Cardiac muscle cell (in vitro differentiated cells and primary cell): ENCODE results near the gene HDAC4. TPM values are rescaled to one million over a fixed set of nuclear protein-coding genes. Genes with fewer than 3 reads are reported as not detected.

ENCODE experiments used
- DNase-seq, 2 donors: peaks; one replicate each; pipeline versions ENCODE4 v3.0.0 to v3.0.0-alpha.2; 2010 to 2017; ENCODE audit warnings: low read depth in 1 of 2, low spot score in 1 of 2
- H3K27ac ChIP-seq: fragments of 200-600 bp; sonication (generic); 2 replicates; pipeline ENCODE4 v1.5.1; 2016
- H3K27me3 ChIP-seq: fragments of 200-600 bp; sonication (generic); 2 replicates; pipeline ENCODE4 v1.6.0; 2016; ENCODE audit warnings: control low read depth
- H3K36me3 ChIP-seq: fragments of 200-600 bp; sonication (generic); 2 replicates; pipeline ENCODE4 v1.5.1; 2016; ENCODE audit warnings: control low read depth
- H3K4me1 ChIP-seq: fragments of 200-600 bp; sonication (generic); 2 replicates; pipeline ENCODE4 v1.8.1; 2017; ENCODE audit warnings: low read depth, mild to moderate bottlenecking, mixed run types
- H3K4me3 ChIP-seq: fragments of 200-600 bp; sonication (generic); 2 replicates; pipeline ENCODE4 v1.5.1; 2016; ENCODE audit warnings: mild to moderate bottlenecking
- H3K9me3 ChIP-seq: fragments of 200-600 bp; sonication (generic); 2 replicates; pipeline ENCODE4 v1.5.1; 2017; ENCODE audit warnings: low read depth, mild to moderate bottlenecking, control low read depth
- CTCF ChIP-seq: IDR thresholded peaks from 2 replicates; pipeline ENCODE4 v1.5.1; 2012; ENCODE audit warnings: low read depth, mild to moderate bottlenecking, low read length
- polyA plus RNA-seq: library from polyadenylated mRNA; unstranded; fragments of >200 nt; fragmentation: Nextera tagmentation; extraction: Ambion mirVana; gene quantifications from 2 replicates; pipeline ENCODE4 v1.2.1, GENCODE V29; 2016
- total RNA-seq: library from RNA; depleted of rRNA; stranded (reverse); fragments of >200 nt; gene quantifications from 2 replicates; pipeline ENCODE4 v1.2.3, GENCODE V29; 2016

The HDAC4 gene
- total and polyA plus RNA-seq, 2 experiments from 2014 or later: 7.0 to 41.6 TPM

- Histone ChIP-seq H3K27me3 (no peaks in the 10 kb centered on the region), H3K36me3 (no peaks in the 10 kb centered on the region), H3K4me1 (peaks cover 7% of the 10 kb centered on the region), H3K9me3 (no peaks in the 10 kb centered on the region), H3K4me3 (no peak overlapping the region), H3K27ac (no peak overlapping the region)
- TF ChIP-seq CTCF: no peak
- no peak for DNase-seq
These were observed 147.0 kb downstream of the HDAC4 start for GRCh38 chr2:239253701-239254436.

- Histone ChIP-seq H3K27ac (no peak overlapping the region), H3K9me3 (no peaks in the 10 kb centered on the region), H3K4me1 (peaks cover 7% of the 10 kb centered on the region), H3K36me3 (no peaks in the 10 kb centered on the region), H3K4me3 (no peak overlapping the region), H3K27me3 (no peaks in the 10 kb centered on the region)
- no peak for DNase-seq
- no peak for TF ChIP-seq CTCF
These were observed 147.6 kb downstream of the HDAC4 start for GRCh38 chr2:239253264-239253663.

- DNase-seq: peak in 1 of 2 donors; percentile 43
- Histone ChIP-seq H3K4me3 (no peak overlapping the region), H3K9me3 (no peaks in the 10 kb centered on the region), H3K27me3 (no peaks in the 10 kb centered on the region), H3K36me3 (no peaks in the 10 kb centered on the region), H3K4me1 (peaks cover 7% of the 10 kb centered on the region), H3K27ac (no peak overlapping the region)
- no peak for TF ChIP-seq CTCF
These were observed 148.0 kb downstream of the HDAC4 start for GRCh38 chr2:239252801-239253200.

- Histone ChIP-seq H3K4me3 (no peak overlapping the region), H3K4me1 (peaks cover 7% of the 10 kb centered on the region), H3K9me3 (no peaks in the 10 kb centered on the region), H3K27me3 (no peaks in the 10 kb centered on the region), H3K27ac (no peak overlapping the region), H3K36me3 (no peaks in the 10 kb centered on the region)
- no peak for DNase-seq
- no peak for TF ChIP-seq CTCF
These were observed 148.4 kb downstream of the HDAC4 start for GRCh38 chr2:239252393-239252792.

GRCh38 chr2:239251971-239252370 lies 148.8 kb downstream of the HDAC4 start:
- H3K27ac ChIP-seq: no peak overlapping the region
- no peak for TF ChIP-seq CTCF

More at GRCh38 chr2:239251971-239252370, 148.8 kb downstream of the HDAC4 start:
- no peak overlapping the region for H3K4me3 ChIP-seq
- no peaks in the 10 kb centered on the region for H3K9me3 ChIP-seq
- H3K27me3 ChIP-seq: no peaks in the 10 kb centered on the region
- H3K36me3 ChIP-seq: no peaks in the 10 kb centered on the region
- no peak for DNase-seq
- peaks cover 7% of the 10 kb centered on the region for H3K4me1 ChIP-seq
